Trophoblast cell (in vitro differentiated cells and primary cell): ENCODE data around the gene RHEB.

Experiments
- DNase-seq, 2 donors: peaks; one replicate each; pipeline ENCODE4 v3.0.0-alpha.2; 2016
- H2AFZ ChIP-seq: 2 replicates; pipeline ENCODE4 v1.6.1; 2013; ENCODE audit warnings: low read length, moderate library complexity, mild to moderate bottlenecking; ENCODE audit not compliant: insufficient read depth, poor library complexity
- H2AK5ac ChIP-seq: 2 replicates; pipeline ENCODE4 v1.6.1; 2013; ENCODE audit warnings: mild to moderate bottlenecking, low read length
- H2BK120ac ChIP-seq: 2 replicates; pipeline ENCODE4 v1.6.1; 2013; ENCODE audit warnings: low read length, mild to moderate bottlenecking, moderate library complexity; ENCODE audit not compliant: insufficient read depth, poor library complexity
- H2BK12ac ChIP-seq: 2 replicates; pipeline ENCODE4 v1.6.1; 2013; ENCODE audit warnings: mild to moderate bottlenecking, low read length, moderate library complexity
- H2BK5ac ChIP-seq: 2 replicates; pipeline ENCODE4 v1.6.1; 2013; ENCODE audit warnings: low read length, low read depth, moderate library complexity, mild to moderate bottlenecking; ENCODE audit not compliant: poor library complexity
- H3K14ac ChIP-seq: 2 replicates; pipeline ENCODE4 v1.6.1; 2013; ENCODE audit warnings: mild to moderate bottlenecking, low read length
- H3K18ac ChIP-seq: 2 replicates; pipeline ENCODE4 v1.6.1; 2013; ENCODE audit warnings: mild to moderate bottlenecking, low read length
- H3K23ac ChIP-seq: 2 replicates; pipeline ENCODE4 v1.6.1; 2013; ENCODE audit warnings: low read length
- H3K27ac ChIP-seq: 2 replicates; pipeline ENCODE4 v1.5.1; 2013; ENCODE audit warnings: low read depth, mild to moderate bottlenecking, inconsistent platforms, low read length, moderate library complexity
- H3K27me3 ChIP-seq: 2 replicates; pipeline ENCODE4 v1.6.1; 2013; ENCODE audit warnings: inconsistent platforms, mild to moderate bottlenecking, low read length, moderate library complexity; ENCODE audit not compliant: insufficient read depth
- H3K36me3 ChIP-seq, 2 experiments: 1 replicate in 1 of 2; 2 replicates in 1 of 2; pipeline ENCODE4 v1.6.1; 2013; ENCODE audit warnings: low read length in 2 of 2, mild to moderate bottlenecking in 2 of 2, moderate library complexity in 1 of 2; ENCODE audit not compliant: insufficient read depth in 2 of 2, control insufficient read depth in 1 of 2
- H3K4ac ChIP-seq: 2 replicates; pipeline ENCODE4 v1.6.1; 2013; ENCODE audit warnings: low read depth, mild to moderate bottlenecking, low read length, moderate library complexity
- H3K4me1 ChIP-seq, 2 experiments: 1 replicate in 1 of 2; 2 replicates in 1 of 2; pipeline ENCODE4 v1.6.1; 2013; ENCODE audit warnings: low read length in 2 of 2, mild to moderate bottlenecking in 2 of 2, moderate library complexity in 1 of 2; ENCODE audit not compliant: insufficient read depth in 2 of 2, control insufficient read depth in 1 of 2
- H3K4me2 ChIP-seq: 2 replicates; pipeline ENCODE4 v1.6.1; 2013; ENCODE audit warnings: inconsistent platforms, mild to moderate bottlenecking, low read length, moderate library complexity
- H3K4me3 ChIP-seq: 2 replicates; pipeline ENCODE4 v1.5.1; 2013; ENCODE audit warnings: mild to moderate bottlenecking, low read depth, low read length, inconsistent platforms
- H3K79me1 ChIP-seq: one replicate; pipeline ENCODE4 v1.6.1; 2013; ENCODE audit warnings: low read length
- H3K79me2 ChIP-seq: 2 replicates; pipeline ENCODE4 v1.6.1; 2013; ENCODE audit warnings: low read length, mild to moderate bottlenecking; ENCODE audit not compliant: control insufficient read depth, insufficient read depth, poor library complexity
- H3K9ac ChIP-seq: 2 replicates; pipeline ENCODE4 v1.6.1; 2013; ENCODE audit warnings: mild to moderate bottlenecking, low read length
- H3K9me3 ChIP-seq: 2 replicates; pipeline ENCODE4 v1.6.1; 2013; ENCODE audit warnings: low read depth, mild to moderate bottlenecking, control low read depth, inconsistent platforms, low read length; ENCODE audit not compliant: insufficient read depth
- H4K12ac ChIP-seq: 2 replicates; pipeline ENCODE4 v1.6.1; 2013; ENCODE audit warnings: low read depth, mild to moderate bottlenecking, low read length, moderate library complexity
- H4K8ac ChIP-seq: 2 replicates; pipeline ENCODE4 v1.6.1; 2013; ENCODE audit warnings: low read depth, mild to moderate bottlenecking, low read length, moderate library complexity
- H4K91ac ChIP-seq: one replicate; pipeline ENCODE4 v1.6.1; 2013; ENCODE audit warnings: low read depth, mild to moderate bottlenecking, low read length, moderate library complexity
- WGBS: extraction: QIAGEN DNeasy Blood & Tissue Kit; methylation state at CpG from one replicate; pipeline ENCODE4 v1.1.7; 2013; ENCODE audit warnings: missing lambda C conversion rate; ENCODE audit not compliant: insufficient read length, insufficient coverage; ENCODE audit errors: extremely low coverage; 5-methylcytosine and 5-hydroxymethylcytosine counted together

RHEB gene

GRCh38 chr7:151454932-151455530 lies 64.7 kb downstream of the RHEB start:
- Histone ChIP-seq H3K4me1 (peaks cover 5 to 10% of the 10 kb centered on the region in 2 experiments), H3K36me3 (no peaks in the 10 kb centered on the region), H3K27ac (no peak overlapping the region), H3K18ac (no peak overlapping the region), H3K9me3 (peaks cover 5% of the 10 kb centered on the region), H2BK120ac (no peak overlapping the region), H4K8ac (no peak overlapping the region), H2BK12ac (no peak overlapping the region), H3K4me3 (no peak overlapping the region), H3K79me1 (no peaks in the 10 kb centered on the region), H3K4me2 (no peak overlapping the region), H3K23ac (no peak overlapping the region), H3K27me3 (no peaks in the 10 kb centered on the region), H3K14ac (no peak overlapping the region), H3K9ac (no peak overlapping the region), H2BK5ac (no peak overlapping the region), H3K79me2 (no peaks in the 10 kb centered on the region), H4K12ac (no peak overlapping the region), H2AK5ac (no peak overlapping the region), H2AFZ (no peak overlapping the region), H4K91ac (no peak overlapping the region), H3K4ac (no peak overlapping the region)
- no peak for DNase-seq
- WGBS, result no CpG with 5 or more reads among the region's 15 CpGs

GRCh38 chr7:151454305-151454704 lies 65.4 kb downstream of the RHEB start:
- WGBS, result no CpG with 5 or more reads among the region's 14 CpGs
- no peak overlapping the region for H3K4me2 ChIP-seq
- H4K8ac ChIP-seq, result no peak overlapping the region
- H3K4ac ChIP-seq, result no peak overlapping the region
- H3K9me3 ChIP-seq, result peaks cover 5% of the 10 kb centered on the region
- no peak for DNase-seq
- H2BK120ac ChIP-seq, result no peak overlapping the region
- no peak overlapping the region for H2AFZ ChIP-seq
- no peaks in the 10 kb centered on the region for H3K79me1 ChIP-seq
- no peaks in the 10 kb centered on the region for H3K36me3 ChIP-seq
- H3K27ac ChIP-seq, result no peak overlapping the region
- H2BK12ac ChIP-seq, result no peak overlapping the region
- no peak overlapping the region for H3K23ac ChIP-seq
- H3K27me3 ChIP-seq, result no peaks in the 10 kb centered on the region
- H4K12ac ChIP-seq, result no peak overlapping the region
- no peaks in the 10 kb centered on the region for H3K79me2 ChIP-seq
- H3K4me3 ChIP-seq, result no peak overlapping the region
- no peak overlapping the region for H2AK5ac ChIP-seq
- no peak overlapping the region for H3K9ac ChIP-seq
- no peak overlapping the region for H2BK5ac ChIP-seq
- no peak overlapping the region for H3K18ac ChIP-seq
- H3K4me1 ChIP-seq, result peaks cover 0 to 3% of the 10 kb centered on the region in 2 experiments
- no peak overlapping the region for H3K14ac ChIP-seq
- H4K91ac ChIP-seq, result no peak overlapping the region

- no peak overlapping the region for H3K4ac ChIP-seq
- no peak overlapping the region for H3K9ac ChIP-seq
- H2AK5ac ChIP-seq, result no peak overlapping the region
- H4K12ac ChIP-seq, result no peak overlapping the region
- no peak overlapping the region for H3K4me3 ChIP-seq
- no peak overlapping the region for H3K14ac ChIP-seq
- H2BK12ac ChIP-seq, result no peak overlapping the region
- no peak overlapping the region for H2BK120ac ChIP-seq
- H3K79me2 ChIP-seq, result peaks cover 2% of the 10 kb centered on the region
- no peak overlapping the region for H3K27ac ChIP-seq
- H3K79me1 ChIP-seq, result peaks cover 2% of the 10 kb centered on the region
- H4K91ac ChIP-seq, result no peak overlapping the region
- WGBS, result no CpG with 5 or more reads among the region's 13 CpGs
- H3K23ac ChIP-seq, result no peak overlapping the region
- no peaks in the 10 kb centered on the region for H3K27me3 ChIP-seq
- DNase-seq, result no peak
- no peak overlapping the region for H3K18ac ChIP-seq
- H2BK5ac ChIP-seq, result no peak overlapping the region
- peaks cover 5% of the 10 kb centered on the region for H3K9me3 ChIP-seq
- H3K4me2 ChIP-seq, result no peak overlapping the region
- no peak overlapping the region for H4K8ac ChIP-seq
- H2AFZ ChIP-seq, result no peak overlapping the region
- H3K36me3 ChIP-seq, result no peaks in the 10 kb centered on the region
- H3K4me1 ChIP-seq, result peaks cover under 1 to 1% of the 10 kb centered on the region in 2 experiments
Measured at GRCh38 chr7:151453326-151453791, 66.3 kb downstream of the RHEB start.

DNA sequence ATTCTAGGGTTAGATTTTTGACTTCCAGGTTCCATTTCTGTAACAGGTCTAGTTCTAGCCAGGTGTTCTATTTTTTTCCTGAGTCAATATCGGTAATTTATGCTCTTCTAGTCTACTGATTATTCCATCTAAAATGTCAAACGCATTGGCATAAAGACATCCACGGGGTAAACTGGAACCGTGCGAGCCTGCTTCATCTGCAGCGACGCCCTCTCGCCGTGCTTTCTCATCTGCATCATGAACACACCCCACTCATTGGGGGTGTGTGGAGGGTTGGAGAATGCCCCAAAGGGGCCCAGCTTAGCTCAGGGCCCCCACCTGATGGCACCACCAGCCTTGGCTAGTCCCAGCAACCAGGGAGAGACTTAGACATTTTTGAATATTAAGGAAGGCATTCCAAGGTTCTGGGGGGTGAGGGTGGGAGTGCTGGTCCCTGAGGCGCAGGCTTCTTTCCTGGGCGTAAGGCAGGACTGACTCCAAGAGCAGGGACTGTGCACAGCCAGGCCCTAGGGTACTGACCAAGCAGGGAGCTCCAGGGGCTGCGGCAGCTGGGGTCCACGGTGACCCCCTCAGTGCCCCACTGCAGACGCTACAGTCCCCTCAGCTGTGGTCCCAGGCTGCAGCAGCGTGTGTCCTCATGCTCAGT lies 66.9 kb downstream of the RHEB start:
- peaks cover 5% of the 10 kb centered on the region for H3K9me3 ChIP-seq
- H3K79me1 ChIP-seq, result peaks cover 4% of the 10 kb centered on the region
- no peaks in the 10 kb centered on the region for H3K27me3 ChIP-seq
- peaks cover 3% of the 10 kb centered on the region for H3K79me2 ChIP-seq
- no peak overlapping the region for H2BK5ac ChIP-seq
- H2BK12ac ChIP-seq, result no peak overlapping the region
- H3K9ac ChIP-seq, result no peak overlapping the region
- no peak overlapping the region for H2AK5ac ChIP-seq
- no peak overlapping the region for H3K14ac ChIP-seq
- H3K23ac ChIP-seq, result no peak overlapping the region
- H3K4me3 ChIP-seq, result no peak overlapping the region
- no peak for DNase-seq
- H3K4me2 ChIP-seq, result no peak overlapping the region
- no peak overlapping the region for H4K8ac ChIP-seq
- H2AFZ ChIP-seq, result no peak overlapping the region
- no peaks in the 10 kb centered on the region for H3K36me3 ChIP-seq
- no peak overlapping the region for H3K4ac ChIP-seq
- H3K18ac ChIP-seq, result no peak overlapping the region
- no peak overlapping the region for H2BK120ac ChIP-seq
- no peak overlapping the region for H4K91ac ChIP-seq
- no CpG with 5 or more reads among the region's 15 CpGs for WGBS
- H4K12ac ChIP-seq, result no peak overlapping the region
- peaks cover 4 to 5% of the 10 kb centered on the region in 2 experiments for H3K4me1 ChIP-seq
- no peak overlapping the region for H3K27ac ChIP-seq
